Measurements from ENCODE around the gene FBF1.

DNA sequence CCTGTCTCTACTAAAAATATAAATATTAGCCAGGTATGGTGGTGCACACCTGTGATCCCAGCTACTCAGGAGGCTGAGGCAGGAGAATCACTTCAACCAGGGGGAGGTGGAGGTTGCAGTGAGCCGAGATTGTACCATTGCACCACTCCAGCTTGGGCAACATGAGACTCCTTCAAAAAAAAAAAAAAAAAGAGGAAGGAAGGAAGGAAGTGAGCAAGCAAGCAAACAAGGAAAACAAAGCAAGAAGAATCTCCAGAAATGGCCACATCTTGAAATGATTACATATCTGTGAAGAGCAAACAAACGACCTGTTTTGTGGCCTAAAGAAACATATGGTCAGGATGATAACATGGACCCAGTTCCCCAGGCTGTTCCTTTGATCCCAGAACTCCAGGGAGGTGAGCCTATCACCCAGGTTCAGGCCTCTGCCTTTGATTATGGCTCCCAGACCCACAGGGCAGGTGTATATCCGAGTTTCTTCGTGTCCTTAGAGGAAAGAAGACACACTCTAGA lies 29.2 kb upstream of the FBF1 start:
- TF ChIP-seq POLR2A (IDR thresholded peaks at IDR 0.05): no peak
- TF ChIP-seq, protein P1, sequence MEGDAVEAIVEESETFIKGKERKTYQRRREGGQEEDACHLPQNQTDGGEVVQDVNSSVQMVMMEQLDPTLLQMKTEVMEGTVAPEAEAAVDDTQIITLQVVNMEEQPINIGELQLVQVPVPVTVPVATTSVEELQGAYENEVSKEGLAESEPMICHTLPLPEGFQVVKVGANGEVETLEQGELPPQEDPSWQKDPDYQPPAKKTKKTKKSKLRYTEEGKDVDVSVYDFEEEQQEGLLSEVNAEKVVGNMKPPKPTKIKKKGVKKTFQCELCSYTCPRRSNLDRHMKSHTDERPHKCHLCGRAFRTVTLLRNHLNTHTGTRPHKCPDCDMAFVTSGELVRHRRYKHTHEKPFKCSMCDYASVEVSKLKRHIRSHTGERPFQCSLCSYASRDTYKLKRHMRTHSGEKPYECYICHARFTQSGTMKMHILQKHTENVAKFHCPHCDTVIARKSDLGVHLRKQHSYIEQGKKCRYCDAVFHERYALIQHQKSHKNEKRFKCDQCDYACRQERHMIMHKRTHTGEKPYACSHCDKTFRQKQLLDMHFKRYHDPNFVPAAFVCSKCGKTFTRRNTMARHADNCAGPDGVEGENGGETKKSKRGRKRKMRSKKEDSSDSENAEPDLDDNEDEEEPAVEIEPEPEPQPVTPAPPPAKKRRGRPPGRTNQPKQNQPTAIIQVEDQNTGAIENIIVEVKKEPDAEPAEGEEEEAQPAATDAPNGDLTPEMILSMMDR (IDR thresholded peaks at IDR 0.05): no peak

Data from esophagus squamous epithelium (tissue), 4 donors.